Prostate gland (tissue), 2 donors: ENCODE results near the gene MCM6.

Source experiments
- CTCF ChIP-seq, 4 experiments: fragments of 200-600 bp in 2 of 4; fragments of 450-650 bp in 2 of 4; sonication (generic) in 2 of 4; IDR thresholded peaks; 1 replicate in 3 of 4; 2 replicates in 1 of 4; pipeline ENCODE4 v1.5.1; 2016 to 2019; ENCODE audit warnings: antibody characterized with exemption in 4 of 4, mild to moderate bottlenecking in 2 of 4, moderate library complexity in 2 of 4
- POLR2AphosphoS5 ChIP-seq: sonication (generic); formaldehyde crosslinking; IDR thresholded peaks from one replicate; pipeline ENCODE4 v1.6.1; 2017; ENCODE audit warnings: antibody characterized with exemption

DNA sequence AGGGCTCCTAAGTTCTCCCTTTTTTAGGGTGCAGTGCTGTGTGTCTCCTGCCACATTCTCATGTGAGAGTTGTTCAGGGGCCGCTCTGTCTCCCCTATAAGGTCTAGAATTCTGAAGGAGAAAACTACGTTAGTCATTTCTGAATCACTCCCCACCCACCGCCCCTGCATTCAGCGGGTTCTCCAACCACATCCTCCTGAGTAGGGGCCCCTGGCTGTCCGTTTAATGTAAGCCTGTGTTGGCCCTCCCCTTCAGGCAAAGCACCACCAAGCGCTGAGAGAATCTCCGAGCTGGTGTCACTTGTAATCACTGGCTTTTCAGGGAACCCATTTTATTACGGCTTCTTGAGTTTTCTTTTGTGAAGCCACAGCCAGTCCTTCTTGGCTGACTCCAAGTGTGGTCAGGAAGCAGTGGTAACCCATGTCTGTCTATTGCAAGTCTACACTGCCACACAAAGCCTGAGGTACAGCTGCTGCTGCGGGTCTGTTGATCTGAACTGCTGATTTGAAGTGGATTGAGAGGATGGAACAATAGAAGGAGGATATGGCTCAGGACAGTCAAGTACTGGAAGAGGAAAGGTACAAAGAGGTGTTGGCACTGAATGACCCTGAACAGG is 56.1 kb downstream of the MCM6 start:
- no peak for TF ChIP-seq CTCF (IDR thresholded peaks at IDR 0.05)
- no peak for TF ChIP-seq POLR2AphosphoS5
